22Rv1 (cell line): ENCODE data around the gene ZBTB7C.

ENCODE experiments used
- CTCF ChIP-seq: fragments of 450-650 bp; IDR thresholded peaks from 2 replicates; pipeline ENCODE4 v1.5.1; 2017; ENCODE audit warnings: mild to moderate bottlenecking
- ZFX ChIP-seq: fragments of 450-650 bp; IDR thresholded peaks from 2 replicates; pipeline ENCODE4 v1.6.1; 2017; ENCODE audit warnings: antibody characterized with exemption, borderline replicate concordance

GRCh38 chr18:48009116-48009745, 400.0 kb downstream of the ZBTB7C start:
- TF ChIP-seq CTCF (no peak), ZFX (no peak)
